ENCODE data around the gene SMIM1. TPM values are rescaled to one million over a fixed set of nuclear protein-coding genes. Genes with fewer than 3 reads are reported as not detected.
A peak's percentile ranks its signal among the peaks of the same experiment; 100 is the strongest.
"Not testable (repeated sequence)": the region's sequence is repeated elsewhere in the genome, so short reads cannot be mapped to it uniquely, and the experiment has no call there.

Gene SMIM1
- total RNA-seq, 1 experiment from 2014 or later: not detected

DNA sequence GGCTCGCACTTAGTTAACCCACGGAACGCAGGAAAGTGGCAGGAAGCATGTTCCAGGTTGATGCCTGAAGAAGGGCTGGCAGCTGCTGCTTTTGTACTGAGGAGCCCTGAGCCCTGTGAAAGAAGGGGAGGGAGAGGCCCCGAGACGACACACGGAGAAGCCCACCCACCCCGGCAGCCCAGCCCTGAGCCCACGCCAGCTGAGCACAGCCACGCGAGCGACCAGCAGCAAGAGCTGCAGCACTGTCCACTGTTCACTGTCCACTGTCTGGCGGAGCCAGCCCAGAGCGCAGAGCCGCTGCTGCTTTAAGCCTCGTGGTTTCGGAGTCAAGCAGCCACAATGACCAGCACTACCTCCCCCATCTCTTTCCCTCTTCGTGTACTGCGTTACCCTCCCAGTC lies 18.4 kb downstream of the SMIM1 start:
- DNase-seq (ENCODE audit: low read depth): no peak

GRCh38 chr1:3795453-3796214 lies 23.1 kb downstream of the SMIM1 start:
- DNase-seq (ENCODE audit: low read depth): no peak

DNA sequence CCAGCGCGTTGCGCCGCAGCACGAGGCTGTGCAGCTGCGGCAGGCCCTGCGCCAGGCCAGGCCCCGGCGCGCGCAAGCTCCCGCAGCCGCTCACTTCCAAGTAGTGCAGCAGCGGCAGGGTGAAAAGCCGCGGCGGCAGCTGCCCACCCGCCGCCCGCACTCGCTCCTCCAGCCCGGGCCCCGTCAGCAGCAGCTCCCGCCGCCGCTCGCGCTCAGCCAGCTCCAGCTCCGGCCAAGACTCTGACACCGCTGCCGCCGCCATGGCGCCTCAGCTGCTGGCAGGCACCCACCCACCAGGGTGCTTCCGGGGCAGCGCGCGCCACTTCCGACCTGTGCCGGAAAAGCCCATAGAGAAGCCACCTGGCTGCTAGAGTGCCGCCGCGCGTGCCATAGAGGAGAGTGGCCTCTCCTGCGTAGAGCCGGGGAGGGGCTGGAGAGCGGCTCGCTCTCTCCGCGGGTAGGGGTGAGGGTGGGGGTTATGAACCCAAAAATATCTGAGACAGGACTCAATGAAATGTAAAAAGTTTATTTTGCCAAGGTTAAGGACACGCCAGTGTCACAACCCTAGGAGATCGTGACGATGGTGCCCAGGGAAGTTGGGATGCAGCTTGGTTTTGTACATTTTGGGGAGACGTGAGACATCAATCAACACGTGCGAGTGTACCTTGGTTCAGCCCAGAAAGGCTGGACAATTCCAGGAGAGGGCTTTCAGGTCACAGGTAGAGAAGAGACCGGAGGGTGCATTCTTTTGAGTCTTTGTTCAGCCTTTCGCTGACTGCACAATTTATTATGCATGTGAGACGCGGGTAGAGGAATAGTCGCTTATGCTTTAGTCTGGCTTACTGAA lies 23.9 kb downstream of the SMIM1 start, which contains the start of gene LRRC47:
LRRC47 (minus strand) TSS at position 284 of the 847 bp plus-strand sequence; CDS start at position 262, 22 bp downstream.
- peak; percentile 88 for DNase-seq (ENCODE audit: low read depth)

DNA sequence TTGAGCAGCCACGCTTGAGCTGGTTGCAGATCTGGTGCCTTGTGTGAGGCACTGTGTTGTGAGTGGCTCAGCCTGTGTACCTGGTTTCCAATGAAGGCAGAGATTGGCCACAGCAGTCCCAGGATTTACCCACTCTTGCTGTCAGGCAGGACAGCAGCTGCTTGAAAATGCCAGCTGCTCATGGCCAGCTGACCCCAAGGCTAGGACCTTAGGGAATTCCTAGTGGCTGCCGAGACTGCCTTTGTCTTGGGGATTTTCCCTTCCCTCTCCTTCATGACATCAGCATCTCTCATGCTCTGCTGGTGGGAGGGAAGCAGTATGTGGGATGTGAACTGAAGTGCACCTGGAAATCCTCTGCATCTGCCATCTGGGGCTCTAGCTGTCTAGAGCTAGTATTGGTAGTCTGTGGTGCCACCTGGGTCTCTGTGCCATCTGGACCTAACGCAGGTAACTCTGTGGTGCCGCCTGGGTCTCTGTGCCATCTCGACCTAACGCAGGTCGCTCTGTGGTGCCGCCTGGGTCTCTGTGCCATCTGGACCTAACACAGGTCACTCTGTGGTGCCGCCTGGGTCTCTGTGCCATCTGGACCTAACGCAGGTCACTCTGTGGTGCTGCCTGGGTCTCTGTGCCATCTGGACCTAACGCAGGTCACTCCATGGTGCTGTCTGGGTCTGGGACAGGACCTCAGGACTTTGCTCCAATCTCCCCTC lies 27.6 kb downstream of the SMIM1 start:
- peak; percentile 85 for DNase-seq (ENCODE audit: low read depth)

DNA sequence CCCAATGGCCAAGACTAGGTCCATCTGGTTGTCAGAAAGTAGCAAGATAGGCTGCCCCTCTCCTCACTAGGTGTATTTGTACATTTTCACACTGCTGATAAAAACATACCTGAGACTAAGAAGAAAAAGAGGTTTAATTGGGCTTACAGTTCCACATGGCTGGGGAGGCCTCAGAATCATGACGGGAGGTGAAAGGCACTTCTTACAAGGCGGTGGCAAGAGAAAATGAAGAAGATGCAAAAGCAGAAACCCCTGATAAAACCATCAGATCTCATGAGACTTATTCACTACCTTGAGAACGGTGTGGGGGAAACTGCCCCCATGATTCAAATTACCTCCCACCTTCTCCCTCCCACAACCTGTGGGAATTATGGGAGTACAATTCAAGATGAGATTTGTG lies 28.2 kb downstream of the SMIM1 start:
- DNase-seq (ENCODE audit: low read depth): not testable (repeated sequence)

DNA sequence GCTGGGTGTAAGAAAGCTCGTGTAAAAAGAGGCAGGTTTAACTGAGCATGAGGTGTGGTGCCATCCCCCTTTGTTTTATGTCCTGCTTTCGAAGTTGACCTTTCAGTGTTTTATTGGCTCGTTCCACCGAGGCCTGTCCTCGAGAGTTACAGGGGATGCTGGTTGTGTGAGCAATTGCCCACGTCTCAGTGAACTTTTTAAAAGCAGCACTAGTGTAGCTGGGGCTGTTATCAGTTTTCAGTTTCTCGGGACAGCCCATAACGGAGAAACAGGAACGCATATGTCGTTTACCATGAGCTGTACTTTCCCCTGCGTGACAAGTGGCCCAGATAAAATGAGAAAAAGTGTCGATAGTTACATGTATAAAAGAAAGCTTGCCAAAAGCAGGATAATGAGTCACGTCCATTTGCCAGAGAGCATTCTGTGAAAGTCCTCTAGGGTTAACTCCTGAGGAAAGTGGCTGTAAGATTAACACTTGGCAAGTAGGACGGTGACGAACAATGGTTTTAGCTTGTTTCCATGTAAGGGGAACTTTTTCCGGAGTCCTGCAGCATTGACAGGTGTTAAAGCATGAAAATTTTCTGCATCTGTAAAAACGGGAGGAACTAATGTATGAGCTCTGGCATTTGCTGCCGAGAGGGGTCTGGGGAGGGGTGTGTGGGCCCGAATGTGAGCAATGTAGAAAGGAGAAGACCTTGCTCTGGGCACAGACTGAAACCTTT lies 31.5 kb downstream of the SMIM1 start:
- peak; percentile 56 for DNase-seq (ENCODE audit: low read depth)

GRCh38 chr1:3804627-3804944 lies 32.0 kb downstream of the SMIM1 start:
- DNase-seq (ENCODE audit: low read depth): peak; percentile 26

- no peak for DNase-seq (ENCODE audit: low read depth)
Measured at GRCh38 chr1:3805038-3805437, 32.5 kb downstream of the SMIM1 start.

DNA sequence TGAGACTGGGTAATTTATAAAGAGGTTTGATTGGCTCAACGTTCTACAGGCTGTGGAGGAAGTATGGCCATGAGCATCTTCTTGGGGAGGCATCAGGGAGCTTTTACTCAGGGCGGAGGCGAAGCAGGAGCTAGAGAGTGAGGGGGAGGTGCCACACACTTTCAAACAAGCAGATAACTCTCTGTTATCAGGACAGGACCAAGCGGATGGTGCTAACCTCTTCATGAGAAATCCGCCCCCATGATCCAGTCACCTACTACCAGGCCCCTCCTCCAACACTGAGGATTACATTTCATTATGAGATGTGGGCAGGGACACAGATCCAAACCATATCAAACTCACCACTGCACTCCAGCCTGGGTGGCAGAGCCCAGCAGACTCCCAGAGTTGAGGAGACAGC lies 35.2 kb downstream of the SMIM1 start:
- DNase-seq (ENCODE audit: low read depth): no peak

- no peak for DNase-seq (ENCODE audit: low read depth)
Measured at GRCh38 chr1:3809680-3810079, 37.1 kb downstream of the SMIM1 start.

- not testable (repeated sequence) for DNase-seq (ENCODE audit: low read depth)
Measured at GRCh38 chr1:3810149-3810761, 37.7 kb downstream of the SMIM1 start.

GRCh38 chr1:3811595-3811911 lies 39.0 kb downstream of the SMIM1 start:
- no peak for DNase-seq (ENCODE audit: low read depth)

- no peak for DNase-seq (ENCODE audit: low read depth)
Measured at GRCh38 chr1:3814065-3814464, 41.5 kb downstream of the SMIM1 start.

DNA sequence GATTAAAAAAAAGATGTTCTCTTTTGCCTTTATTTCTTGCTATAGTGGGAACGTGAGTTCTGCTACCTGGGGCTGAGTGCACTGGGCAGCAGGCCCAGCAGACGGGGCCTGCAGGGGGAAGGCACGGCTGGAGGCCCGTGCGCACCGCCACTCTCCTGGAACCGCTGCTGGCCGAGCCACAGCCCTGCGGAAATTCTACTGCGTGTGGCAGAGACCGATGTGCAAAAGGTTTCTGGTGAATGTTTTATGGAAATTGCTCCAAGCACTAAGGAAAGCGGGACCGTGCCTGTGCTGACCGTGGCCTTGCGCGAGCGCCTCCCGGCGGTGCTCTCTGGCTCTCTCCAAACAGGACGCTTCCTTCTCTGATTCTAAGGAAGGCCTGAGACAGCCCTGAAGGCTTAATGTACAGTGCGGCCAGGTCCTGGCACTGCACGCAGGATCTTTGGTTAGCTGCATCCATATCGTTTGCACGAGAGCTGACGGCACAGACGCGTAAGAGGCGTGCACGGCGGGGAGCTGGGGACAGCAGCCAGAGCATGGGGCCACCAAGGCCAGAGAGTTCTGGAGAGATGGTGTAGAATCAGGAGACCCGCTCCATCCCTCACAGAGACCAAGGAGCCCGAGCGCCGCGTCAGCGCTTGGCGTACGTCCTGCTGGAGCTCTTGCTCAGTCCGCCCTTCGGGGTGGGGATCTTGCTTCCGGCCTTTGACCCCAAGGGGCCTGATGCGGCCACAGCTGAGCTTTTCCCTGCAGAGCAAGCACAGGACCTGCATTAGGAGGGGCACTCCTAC lies 42.4 kb downstream of the SMIM1 start:
- DNase-seq (ENCODE audit: low read depth): no peak

GRCh38 chr1:3816331-3817137 lies 44.0 kb downstream of the SMIM1 start:
- DNase-seq (ENCODE audit: low read depth): no peak

DNA sequence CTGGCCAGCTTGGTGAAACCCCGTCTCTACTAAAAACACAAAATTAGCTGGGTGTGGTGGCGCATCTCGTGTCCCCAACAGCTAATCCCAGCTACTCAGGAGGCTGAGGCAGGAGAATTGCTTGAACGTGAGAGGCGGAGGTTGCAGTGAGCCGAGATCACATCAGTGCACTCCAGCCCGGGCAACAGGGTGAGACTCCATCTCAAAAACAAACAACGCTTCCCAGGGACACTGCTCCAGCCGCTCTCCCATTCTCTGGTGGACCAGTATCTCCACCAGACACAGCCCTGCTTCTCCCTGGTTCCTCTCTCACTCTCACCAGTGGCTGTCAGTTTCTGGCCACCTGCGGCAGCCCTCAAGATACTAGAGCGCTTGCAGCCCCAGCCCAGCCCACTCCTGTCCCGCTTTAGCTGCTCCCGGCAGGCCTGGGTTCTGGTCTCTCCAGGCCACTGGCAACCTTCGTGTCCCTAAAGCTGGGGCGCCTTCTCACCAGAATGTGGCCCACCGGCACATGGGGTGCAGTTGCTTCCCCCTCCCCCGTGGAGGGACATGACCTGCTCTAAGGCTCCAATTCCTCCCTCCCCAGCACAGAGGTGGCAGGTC lies 44.7 kb downstream of the SMIM1 start:
- DNase-seq (ENCODE audit: low read depth): no peak

DNA sequence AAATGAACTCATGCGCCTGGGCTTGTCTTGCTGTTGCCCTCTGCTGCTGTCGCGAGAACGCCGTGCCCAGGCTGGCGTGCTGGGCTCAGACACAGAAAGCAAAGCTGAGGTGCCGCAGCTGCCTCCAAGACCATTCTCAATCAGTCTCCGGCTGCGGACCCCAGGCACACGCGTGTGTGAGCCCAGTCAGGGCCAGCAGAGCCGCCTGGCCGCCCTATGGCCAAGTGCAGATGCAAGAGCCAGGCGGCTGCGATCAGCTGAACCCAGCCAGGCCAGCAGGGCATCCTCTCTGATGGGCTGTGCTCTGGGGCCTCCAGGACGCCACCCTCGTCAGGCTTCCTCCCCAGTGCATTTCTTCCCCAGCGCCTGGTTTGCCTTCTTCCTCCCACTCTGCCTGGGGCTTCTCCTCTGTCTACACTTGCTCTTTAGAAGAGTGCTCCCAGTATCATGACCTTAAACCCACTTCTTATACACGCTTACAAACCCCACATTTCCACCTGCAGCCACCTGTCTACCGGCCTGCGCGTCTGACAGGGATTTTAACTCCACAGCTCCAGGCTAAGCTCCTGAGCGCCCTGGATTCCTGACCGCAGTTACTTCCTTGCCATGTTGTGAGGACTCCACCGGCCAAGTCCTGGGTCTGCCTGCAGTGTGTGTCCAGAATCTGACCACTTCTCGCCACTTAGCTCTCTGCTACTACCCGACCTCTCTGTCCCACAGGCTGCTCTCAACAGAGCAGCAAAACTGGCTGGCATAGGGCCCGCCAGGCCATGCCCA lies 45.5 kb downstream of the SMIM1 start:
- no peak for DNase-seq (ENCODE audit: low read depth)

DNA sequence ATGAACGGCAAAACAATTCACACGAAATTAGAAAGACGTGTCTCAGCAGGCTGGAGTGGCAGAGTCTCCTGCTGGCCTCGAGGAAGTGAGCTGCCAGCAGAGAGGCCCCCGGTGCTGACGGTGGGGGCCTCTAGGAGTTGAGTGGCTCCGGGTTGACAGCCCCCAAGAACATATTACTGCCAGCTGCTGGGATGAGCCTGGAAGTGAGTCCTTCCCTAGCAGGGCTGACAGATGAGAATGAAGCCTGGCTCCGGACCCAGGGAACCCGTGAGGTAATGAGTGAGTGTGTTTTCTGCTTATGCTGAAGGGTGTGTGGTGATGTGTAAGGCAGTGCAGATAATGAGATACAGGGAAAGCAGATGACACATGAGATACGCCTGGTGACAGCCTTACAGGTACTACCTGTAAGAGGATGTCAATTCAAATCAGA lies 47.2 kb downstream of the SMIM1 start:
- no peak for DNase-seq (ENCODE audit: low read depth)
